ENCODE measurements around the gene RHOG. TPM values are rescaled to one million over a fixed set of nuclear protein-coding genes. Genes with fewer than 3 reads are reported as not detected.

Gene RHOG
- total and polyA plus RNA-seq, 9 of the 15 experiments (the other 6 are each of a cell fraction or from before 2014, with no cell fraction given), result 22.6 to 162 (median 80.3) TPM

DNA sequence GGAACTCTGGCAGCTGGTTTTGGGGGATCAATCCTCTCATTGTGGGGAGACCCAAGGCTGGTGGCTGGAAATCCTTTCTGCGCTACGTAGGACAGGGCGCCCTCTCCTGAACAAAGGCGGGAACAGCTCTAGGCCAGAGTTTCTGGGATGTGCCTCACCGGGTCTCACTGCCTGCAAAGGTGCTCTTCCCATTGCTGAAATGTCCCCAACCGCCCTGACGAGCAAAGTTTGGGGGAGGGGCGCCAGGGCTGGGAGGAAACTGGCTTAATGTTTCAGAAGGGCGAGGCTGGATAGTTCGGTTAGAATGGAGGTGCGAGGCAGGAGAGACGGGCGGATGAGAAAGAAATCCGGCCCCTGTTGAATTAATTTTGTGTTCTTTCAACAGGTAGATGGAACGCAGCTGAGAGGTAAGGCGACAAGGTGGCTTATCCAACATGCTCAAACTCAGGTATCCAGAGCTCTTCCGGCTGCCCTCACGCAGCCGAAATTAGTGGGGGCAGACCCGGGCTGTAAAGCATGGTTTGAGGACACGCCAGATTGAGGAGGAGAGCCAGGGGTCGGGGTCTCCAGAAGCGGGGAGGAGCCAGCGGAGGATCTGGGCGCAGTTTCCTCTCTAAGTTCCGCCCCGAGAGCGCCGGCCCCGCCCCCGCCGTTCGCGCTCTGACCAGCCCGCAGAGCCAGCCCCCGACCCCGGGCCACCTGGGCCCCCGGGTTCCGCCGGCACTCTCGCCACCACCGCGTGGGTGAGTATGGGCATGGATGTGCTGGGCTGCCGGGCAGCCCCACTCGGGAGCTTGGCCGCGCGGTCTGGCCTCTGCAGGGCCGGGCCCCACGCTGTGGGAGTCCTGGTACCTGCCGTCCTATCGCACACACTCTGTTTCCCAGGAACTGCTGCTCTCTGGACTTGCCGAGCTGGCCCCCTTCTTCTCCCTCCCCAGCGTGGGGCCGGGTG lies 32.6 kb downstream of the RHOG start, which contains the start of gene PGAP2 (continued):
- no peak for TF ChIP-seq PURB (CRISPR knock-in tag; IDR thresholded peaks at IDR 0.05; ENCODE audit: low read depth)
- TF ChIP-seq MTA1 (IDR thresholded peaks at IDR 0.05; ENCODE audit: borderline replicate concordance), result 0 out of 2 replicates have a peak, but pooled peaks have one; percentile 44
- peak; percentile 15 for TF ChIP-seq TAF1 (IDR thresholded peaks at IDR 0.05; ENCODE audit: control insufficient read depth, extremely low read depth, insufficient read depth, low read length, severe bottlenecking)
- TF ChIP-seq, protein P1, sequence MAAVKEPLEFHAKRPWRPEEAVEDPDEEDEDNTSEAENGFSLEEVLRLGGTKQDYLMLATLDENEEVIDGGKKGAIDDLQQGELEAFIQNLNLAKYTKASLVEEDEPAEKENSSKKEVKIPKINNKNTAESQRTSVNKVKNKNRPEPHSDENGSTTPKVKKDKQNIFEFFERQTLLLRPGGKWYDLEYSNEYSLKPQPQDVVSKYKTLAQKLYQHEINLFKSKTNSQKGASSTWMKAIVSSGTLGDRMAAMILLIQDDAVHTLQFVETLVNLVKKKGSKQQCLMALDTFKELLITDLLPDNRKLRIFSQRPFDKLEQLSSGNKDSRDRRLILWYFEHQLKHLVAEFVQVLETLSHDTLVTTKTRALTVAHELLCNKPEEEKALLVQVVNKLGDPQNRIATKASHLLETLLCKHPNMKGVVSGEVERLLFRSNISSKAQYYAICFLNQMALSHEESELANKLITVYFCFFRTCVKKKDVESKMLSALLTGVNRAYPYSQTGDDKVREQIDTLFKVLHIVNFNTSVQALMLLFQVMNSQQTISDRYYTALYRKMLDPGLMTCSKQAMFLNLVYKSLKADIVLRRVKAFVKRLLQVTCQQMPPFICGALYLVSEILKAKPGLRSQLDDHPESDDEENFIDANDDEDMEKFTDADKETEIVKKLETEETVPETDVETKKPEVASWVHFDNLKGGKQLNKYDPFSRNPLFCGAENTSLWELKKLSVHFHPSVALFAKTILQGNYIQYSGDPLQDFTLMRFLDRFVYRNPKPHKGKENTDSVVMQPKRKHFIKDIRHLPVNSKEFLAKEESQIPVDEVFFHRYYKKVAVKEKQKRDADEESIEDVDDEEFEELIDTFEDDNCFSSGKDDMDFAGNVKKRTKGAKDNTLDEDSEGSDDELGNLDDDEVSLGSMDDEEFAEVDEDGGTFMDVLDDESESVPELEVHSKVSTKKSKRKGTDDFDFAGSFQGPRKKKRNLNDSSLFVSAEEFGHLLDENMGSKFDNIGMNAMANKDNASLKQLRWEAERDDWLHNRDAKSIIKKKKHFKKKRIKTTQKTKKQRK (IDR thresholded peaks at IDR 0.05; ENCODE audit: borderline replicate concordance, low read depth, low read length), result no peak
- TF ChIP-seq ZNF584 (CRISPR knock-in tag; IDR thresholded peaks at IDR 0.05; ENCODE audit: low read depth), result no peak
- TF ChIP-seq CBX1 (IDR thresholded peaks at IDR 0.05; ENCODE audit: low read depth), result no peak
- TF ChIP-seq ZFX (CRISPR knock-in tag; IDR thresholded peaks at IDR 0.05), result 0 out of 2 replicates have a peak, but pooled peaks have one; percentile 25
- peak in 1 of 3 experiments; percentile 13 for TF ChIP-seq YY1 (IDR thresholded peaks at IDR 0.05; ENCODE audit: borderline replicate concordance in 1 of 3, control insufficient read depth in 1 of 3, extremely low read depth in 1 of 3, insufficient read depth in 3 of 3, insufficient read length in 1 of 3, insufficient replicate concordance in 2 of 3, low read depth in 1 of 3, low read length in 2 of 3)
- TF ChIP-seq CTBP1 (IDR thresholded peaks at IDR 0.05; ENCODE audit: borderline replicate concordance), result peak; percentile 94
- TF ChIP-seq JUN (IDR thresholded peaks at IDR 0.05; ENCODE audit: borderline replicate concordance, low read depth, low read length), result no peak
- no peak for TF ChIP-seq JUN (CRISPR knock-in tag; IDR thresholded peaks at IDR 0.05; ENCODE audit: borderline replicate concordance)
- no peak for TF ChIP-seq SMAD2 (IDR thresholded peaks at IDR 0.05; ENCODE audit: low read depth, low read length)
- no peak for TF ChIP-seq ESRRB (CRISPR knock-in tag; IDR thresholded peaks at IDR 0.05; ENCODE audit: borderline replicate concordance)
- TF ChIP-seq LEF1 (IDR thresholded peaks at IDR 0.05), result peak; percentile 47; the same call in 1 of the 2 replicates
- no peak for TF ChIP-seq HLTF (IDR thresholded peaks at IDR 0.05)
- no peak for TF ChIP-seq ZNF592 (IDR thresholded peaks at IDR 0.05)
- TF ChIP-seq NCOA6 (IDR thresholded peaks at IDR 0.05), result no peak
- TF ChIP-seq XRCC4 (IDR thresholded peaks at IDR 0.05; ENCODE audit: extremely low read depth, insufficient read depth, insufficient read length), result no peak
- TF ChIP-seq ZFPM2 (CRISPR knock-in tag; IDR thresholded peaks at IDR 0.05), result no peak
- peak; percentile 48; the same call in 1 of the 2 replicates for TF ChIP-seq SP1 (CRISPR knock-in tag; IDR thresholded peaks at IDR 0.05)

Data from K562 (cell line).